HG03108 (cell line): Measurements from ENCODE around the gene GRHPR.
"Not testable (repeated sequence)": the region's sequence is repeated elsewhere in the genome, so short reads cannot be mapped to it uniquely, and the experiment has no call there.

Experiments
- ATAC-seq: cut with Tn5 transposase; IDR thresholded peaks from one replicate; pipeline ENCODE4 v1.9.1; 2021; ENCODE audit warnings: moderate library complexity; ENCODE audit not compliant: unreplicated experiment

The GRHPR gene

DNA sequence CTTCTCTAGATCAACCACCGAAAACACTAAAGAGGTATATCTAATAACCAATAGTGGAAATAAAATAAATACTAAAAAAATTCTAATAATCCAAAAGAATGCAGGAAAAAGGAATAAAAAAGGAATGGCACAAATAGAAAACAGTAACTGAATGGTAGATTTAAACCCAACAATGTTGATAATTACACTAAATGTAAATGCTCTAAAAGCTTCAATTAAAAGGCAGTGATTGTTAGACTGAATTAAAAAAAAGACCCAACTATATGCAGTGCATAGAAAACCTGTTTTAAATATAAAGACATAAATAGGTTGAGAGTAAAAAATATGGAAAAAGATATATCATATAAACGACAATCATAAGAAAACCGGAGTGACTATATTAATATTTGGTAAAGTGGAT, 51.9 kb downstream of the GRHPR start:
- ATAC-seq, result no peak

GRCh38 chr9:37476930-37477329, 54.4 kb downstream of the GRHPR start:
- no peak for ATAC-seq

GRCh38 chr9:37477443-37477842, 54.9 kb downstream of the GRHPR start:
- not testable (repeated sequence) for ATAC-seq

GRCh38 chr9:37477987-37478619, 55.6 kb downstream of the GRHPR start:
- ATAC-seq, result not testable (repeated sequence)

DNA sequence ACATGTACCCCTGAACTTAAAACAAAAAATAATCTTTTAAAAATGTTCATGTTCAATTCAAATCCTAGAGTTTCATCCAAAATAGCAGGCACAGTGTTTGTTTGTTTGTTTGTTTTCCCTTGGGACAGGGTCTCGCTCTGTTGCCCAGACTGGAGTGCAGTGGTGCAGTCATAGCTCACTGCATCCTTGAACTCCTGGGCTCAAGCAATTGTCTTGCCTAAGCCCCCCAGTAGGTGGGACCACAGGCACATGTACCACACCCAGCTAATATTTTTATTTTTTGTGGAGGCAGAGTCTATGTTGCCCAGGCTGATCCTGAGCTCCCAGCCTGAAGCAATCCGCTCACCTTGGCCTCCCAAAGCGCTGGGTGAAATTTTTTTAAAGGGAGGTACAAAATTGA, 58.3 kb downstream of the GRHPR start:
- no peak for ATAC-seq

GRCh38 chr9:37485389-37486255, 63.1 kb downstream of the GRHPR start, which contains the start of gene POLR1E:
Gene POLR1E (plus strand): TSS chr9:37485948. CDS start chr9:37486048, 100 bp downstream.
- ATAC-seq, result peak; percentile 95

GRCh38 chr9:37486256-37486615, 63.7 kb downstream of the GRHPR start:
- ATAC-seq, result no peak
